Right ventricle myocardium inferior (tissue), 1 donor: ENCODE results near the gene XRCC3. TPM values are rescaled to one million over a fixed set of nuclear protein-coding genes. Genes with fewer than 3 reads are reported as not detected.
A peak's percentile ranks its signal among the peaks of the same experiment; 100 is the strongest.

Source experiments
- ATAC-seq: fragments of 200-7000 bp; cut with Tn5 transposase; one replicate; pipeline ENCODE4 v1.9.1; 2020; ENCODE audit warnings: mild to moderate bottlenecking, moderate library complexity
- DNase-seq: peaks from one replicate; pipeline ENCODE4 v3.0.0; 2021; ENCODE audit errors: missing footprints
- intact Hi-C: fragments of 100-400 bp; cut with DNase I; formaldehyde crosslinking; loops from one replicate; pipeline ENCODE4 v1.11.0; 2022
- total RNA-seq: library from RNA; stranded (reverse); fragmentation: NEBNext Ultra II Directional; extraction: Animal tissue kit (Norgen Biotek cat#: 25700); gene quantifications from one replicate; pipeline ENCODE4 v1.2.1, GENCODE V29; 2021
- donor health status: DM: no; HTN: yes; CAD: no; lungs with severe emphysema.

The XRCC3 gene
- total RNA-seq, 1 donor from 2014 or later = 2.8 TPM

DNA sequence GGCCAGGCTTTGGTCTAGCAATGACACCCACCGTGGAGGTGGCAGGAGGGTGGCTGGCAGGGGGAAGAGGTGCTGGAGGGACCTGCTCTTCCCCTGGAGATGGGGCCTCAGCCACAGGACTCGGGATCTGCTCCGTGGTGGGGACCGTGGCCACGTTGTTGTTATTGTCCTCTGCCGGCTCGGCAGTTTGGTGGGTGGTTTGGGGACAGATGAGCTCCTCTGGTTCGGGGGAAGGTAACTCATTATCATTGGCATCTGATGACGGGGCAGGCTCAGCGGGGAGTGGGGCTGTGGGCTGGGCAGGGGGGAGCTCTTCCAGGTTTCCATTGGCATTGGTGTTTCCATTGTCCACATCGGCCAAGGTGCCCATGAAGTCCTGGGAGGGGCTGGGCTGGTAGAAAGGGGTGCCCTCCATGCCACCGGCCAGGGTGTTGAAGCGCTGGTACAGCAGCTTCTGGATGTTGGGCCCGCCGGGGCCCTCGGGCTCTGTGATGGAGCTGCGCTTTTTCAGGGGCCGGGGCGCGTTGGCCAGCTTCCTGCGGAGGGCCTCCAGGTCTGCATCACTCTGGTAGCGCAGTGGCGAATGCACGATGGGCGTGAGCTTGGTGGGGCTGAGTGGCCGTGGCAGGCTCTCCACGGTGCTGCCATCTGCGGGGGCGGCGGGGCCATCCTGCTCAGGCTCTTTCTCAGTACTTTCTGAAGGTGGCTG is 24.7 kb upstream of the XRCC3 start:
- intact Hi-C loops = no loop called here
- no peak for DNase-seq
- ATAC-seq = no peak

DNA sequence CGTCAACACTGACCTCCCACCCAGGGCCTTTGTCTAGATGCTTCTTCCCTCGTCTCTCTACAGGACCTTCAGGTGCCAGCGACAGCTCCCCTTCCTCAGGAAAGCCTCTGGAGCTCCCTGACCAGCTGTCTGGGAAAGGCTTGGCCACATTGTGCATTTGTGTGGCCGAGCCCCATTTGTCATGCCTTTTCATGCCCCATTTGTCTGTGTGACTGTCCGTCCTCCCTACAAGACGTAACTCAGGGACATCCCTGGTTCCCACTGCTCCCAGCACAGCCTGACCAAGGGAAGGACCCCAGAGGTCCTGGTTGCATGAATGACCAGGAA is 24.2 kb upstream of the XRCC3 start:
- intact Hi-C loops = no loop called here
- no peak for DNase-seq
- no peak for ATAC-seq

DNA sequence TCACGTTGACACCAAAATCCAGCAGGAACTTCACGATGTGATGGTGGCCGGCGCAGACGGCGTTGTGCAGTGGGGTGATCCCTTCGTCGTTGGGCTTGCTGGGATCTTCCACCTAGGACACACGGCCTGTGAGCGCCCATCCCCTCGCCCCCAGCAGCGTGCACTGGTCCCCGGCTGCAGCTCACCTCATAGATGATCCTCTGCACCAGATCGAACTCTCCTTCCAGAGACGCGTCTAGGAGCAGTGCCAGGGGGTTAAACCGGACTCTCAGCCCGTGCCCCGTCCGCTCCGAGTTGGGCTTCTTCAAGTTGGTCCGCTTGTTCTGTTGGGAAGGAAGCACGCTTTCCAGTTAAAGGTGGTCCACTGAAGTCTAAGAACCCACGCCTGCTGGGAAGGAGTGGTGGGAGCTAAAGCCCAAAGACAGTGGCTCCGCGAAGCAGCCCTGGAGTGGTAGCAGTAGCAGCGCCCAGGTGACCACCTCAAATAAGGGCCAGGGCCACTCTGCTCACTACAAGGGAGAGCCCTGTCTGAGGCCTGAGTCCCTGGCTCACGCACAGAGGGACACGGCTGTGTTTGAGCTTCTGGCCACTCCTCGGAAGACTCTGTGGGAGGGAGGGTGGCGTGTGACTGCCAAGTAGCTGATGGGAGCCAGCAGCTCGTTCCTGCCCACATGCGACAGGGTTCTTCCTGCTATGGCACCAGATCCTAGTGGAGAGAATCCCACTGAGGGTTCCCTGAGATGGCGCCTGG is 23.6 kb upstream of the XRCC3 start:
- DNase-seq (no peak), ATAC-seq (no peak)
- intact Hi-C loops = no loop called here

GRCh38 chr14:103738166-103738565 is 22.9 kb upstream of the XRCC3 start:
- no peak for ATAC-seq
- no peak for DNase-seq
- intact Hi-C loops = no loop called here

GRCh38 chr14:103737432-103738045 is 22.3 kb upstream of the XRCC3 start:
- no peak for ATAC-seq
- intact Hi-C loops = no loop called here
- no peak for DNase-seq

- no peak for ATAC-seq
- DNase-seq = peak; percentile 43
- intact Hi-C loops = no loop called here
These were observed 21.5 kb upstream of the XRCC3 start for GRCh38 chr14:103736546-103737431.

- intact Hi-C loops = no loop called here
- no peak for ATAC-seq
- peak; percentile 55 for DNase-seq
These were observed 20.7 kb upstream of the XRCC3 start for GRCh38 chr14:103735815-103736545.

GRCh38 chr14:103735439-103735814 is 20.2 kb upstream of the XRCC3 start:
- peak; percentile 14 for ATAC-seq
- DNase-seq = peak; percentile 46
- intact Hi-C loops = no loop called here

GRCh38 chr14:103735022-103735421 is 19.8 kb upstream of the XRCC3 start:
- intact Hi-C loops = no loop called here
- DNase-seq (peak; percentile 46), ATAC-seq (no peak)

DNA sequence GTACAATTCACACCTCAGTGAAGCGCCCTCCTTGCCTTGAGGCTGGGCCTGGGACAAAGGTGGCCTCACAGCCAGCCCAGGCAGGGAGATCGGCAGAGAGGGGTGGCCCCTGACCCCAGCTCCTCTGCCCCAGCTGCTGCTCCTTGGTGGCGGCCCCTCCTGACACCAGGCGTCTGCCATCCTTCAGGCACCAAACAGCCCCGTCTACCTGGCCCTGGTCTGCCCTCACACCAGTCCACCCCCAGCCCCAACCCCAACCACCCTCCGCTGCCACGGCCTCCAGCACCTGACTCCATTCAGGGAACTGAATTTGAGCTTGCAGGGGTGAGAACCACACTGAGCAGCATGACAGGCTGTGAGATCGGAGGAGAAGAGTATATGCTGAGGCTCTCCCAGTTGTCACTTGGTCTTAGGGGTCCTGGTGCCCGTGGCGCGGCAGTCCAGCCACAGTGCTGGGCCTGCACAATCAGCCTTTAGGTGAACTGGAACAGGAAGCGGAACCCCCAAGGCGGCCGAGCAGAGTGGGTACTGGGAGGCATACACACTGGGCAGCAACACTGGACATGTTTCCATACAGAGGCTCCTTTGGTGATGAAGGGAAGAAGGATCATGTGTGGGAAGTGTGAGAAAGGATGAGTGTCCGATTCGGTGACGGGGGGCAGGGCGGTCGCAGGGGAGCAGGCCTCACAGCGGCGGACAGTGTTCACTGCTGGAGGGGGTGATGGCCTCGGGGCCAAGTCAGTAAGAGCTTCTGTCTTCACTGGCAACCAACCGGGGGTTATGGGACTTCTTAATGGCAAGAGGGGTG is 19.0 kb upstream of the XRCC3 start:
- peak; percentile 59 for DNase-seq
- ATAC-seq = no peak
- intact Hi-C loops = no loop called here

DNA sequence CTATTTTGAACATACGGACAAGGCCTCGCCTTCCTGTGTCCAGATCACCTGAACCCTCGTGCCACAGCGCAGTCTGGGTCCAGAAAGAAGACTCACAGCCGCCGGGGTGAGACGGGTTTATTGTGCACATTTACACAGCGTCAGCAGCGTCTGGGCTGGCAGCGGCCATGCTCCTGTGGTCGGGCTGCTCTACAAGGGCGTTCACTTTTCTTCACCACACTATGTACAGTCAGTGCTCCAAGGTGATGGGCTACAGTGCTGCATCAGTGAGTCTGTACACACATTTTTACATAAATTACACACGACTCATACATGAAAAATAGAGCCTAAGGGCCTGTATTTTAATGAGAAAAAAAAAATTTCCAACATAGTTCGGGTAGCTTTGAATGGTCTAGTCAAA is 18.4 kb upstream of the XRCC3 start:
- no peak for ATAC-seq
- peak; percentile 28 for DNase-seq
- intact Hi-C loops = no loop called here

DNA sequence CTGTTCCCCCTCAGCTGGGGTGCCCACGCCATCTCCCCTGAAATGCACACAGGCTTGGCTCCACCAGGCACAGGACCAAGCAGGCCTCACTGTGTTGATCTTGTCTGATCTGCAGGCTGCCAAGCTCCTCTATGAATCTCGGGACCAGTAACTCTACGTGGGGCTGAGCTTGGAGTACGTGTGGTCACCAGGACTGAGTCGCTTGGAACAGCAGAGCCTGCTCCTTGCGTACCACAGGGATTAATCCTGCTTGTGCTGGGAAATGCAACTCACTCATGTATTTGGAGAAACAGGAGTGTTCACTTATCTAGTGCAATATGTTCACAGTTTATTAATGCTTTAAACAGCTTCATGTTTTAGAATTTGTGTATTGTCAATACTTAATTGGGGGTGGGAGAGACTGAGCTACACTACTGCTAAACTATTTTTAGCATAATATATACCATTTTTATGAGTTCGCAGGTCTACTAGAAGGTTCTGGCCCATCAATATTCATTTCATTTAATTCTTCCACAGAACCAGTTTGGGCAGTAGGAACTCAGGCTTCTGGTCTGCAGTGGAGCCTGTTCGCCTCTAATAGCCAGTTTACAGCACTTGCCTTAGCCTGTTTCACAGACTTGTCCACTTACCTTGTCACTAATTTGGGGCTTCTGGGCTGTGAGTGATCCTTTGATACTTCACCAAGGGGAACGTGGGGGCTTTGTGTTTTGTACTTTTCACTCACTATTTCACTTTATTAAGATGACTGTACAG is 17.8 kb upstream of the XRCC3 start:
- intact Hi-C loops = no loop called here
- DNase-seq (peak; percentile 28), ATAC-seq (no peak)

DNA sequence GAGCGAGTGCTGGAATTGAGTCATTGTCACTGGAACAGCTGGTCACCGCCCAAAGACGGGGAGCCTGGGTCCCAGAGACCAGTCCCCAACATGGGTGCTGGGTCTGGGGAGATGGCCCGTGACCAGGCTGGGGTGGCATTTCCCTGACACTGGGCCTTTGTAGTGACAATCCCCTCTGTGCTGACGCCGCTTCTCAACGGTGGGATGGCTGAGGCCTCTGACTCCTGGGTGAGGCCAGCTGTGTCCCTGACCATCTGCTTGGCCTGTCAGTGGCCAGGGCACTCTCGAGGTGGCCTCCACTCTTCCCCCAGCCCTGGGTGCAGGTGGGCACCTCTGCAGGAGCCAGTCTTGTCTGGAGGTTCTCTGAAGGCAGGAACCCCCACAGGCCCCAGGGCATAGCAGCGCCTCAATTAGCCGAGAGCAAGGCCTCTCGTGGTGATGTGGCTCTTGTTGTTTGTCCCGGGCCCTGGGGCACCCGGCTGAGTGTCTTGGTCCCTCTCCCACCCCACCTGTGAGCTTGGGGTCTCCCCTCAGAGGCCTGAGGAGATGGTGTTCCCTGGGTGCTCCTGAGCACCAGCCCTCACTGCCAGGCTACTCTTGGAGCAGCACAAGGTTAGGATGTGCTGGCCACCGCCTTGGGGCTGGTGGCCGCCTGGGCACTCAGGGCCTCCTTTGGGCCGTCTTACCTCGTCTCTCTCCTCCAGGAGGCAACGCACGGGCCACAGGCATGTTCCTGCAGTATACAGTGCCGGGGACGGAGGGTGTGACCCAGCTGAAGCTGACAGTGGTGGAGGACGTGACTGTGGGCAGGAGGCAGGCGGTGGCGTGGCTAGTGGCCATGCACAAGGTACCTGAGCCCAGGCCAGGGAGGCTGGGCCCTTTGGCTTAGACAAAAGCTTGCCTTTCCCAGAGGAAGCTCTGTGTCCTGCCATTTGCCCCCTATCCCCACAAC is 16.9 kb upstream of the XRCC3 start:
- DNase-seq = peak; percentile 66

DNA sequence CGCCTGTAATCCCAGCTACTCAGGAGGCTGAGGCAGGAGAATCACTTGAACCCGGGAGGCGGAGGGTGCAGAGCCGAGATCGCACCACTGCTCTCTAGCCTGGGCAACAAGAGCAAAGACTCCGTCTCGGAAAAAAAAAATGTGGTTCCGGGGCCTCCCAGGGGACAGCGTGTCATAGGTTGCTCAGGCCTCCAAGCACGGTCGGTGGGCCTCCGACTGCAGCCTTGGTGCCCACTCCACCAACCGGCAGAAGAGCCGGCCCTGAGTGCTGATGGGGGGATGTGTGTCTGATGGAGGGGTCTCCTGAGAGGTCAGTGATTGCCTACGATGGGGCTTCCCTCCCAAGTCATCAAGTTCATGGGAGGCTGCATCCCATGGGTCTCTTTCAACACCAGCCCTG is 16.2 kb upstream of the XRCC3 start:
- DNase-seq (peak; percentile 22), ATAC-seq (no peak)
- intact Hi-C loops = no loop called here

More for the DNA sequence above, 16.9 kb upstream of the XRCC3 start:
- no peak for ATAC-seq
- intact Hi-C loops = no loop called here

DNA sequence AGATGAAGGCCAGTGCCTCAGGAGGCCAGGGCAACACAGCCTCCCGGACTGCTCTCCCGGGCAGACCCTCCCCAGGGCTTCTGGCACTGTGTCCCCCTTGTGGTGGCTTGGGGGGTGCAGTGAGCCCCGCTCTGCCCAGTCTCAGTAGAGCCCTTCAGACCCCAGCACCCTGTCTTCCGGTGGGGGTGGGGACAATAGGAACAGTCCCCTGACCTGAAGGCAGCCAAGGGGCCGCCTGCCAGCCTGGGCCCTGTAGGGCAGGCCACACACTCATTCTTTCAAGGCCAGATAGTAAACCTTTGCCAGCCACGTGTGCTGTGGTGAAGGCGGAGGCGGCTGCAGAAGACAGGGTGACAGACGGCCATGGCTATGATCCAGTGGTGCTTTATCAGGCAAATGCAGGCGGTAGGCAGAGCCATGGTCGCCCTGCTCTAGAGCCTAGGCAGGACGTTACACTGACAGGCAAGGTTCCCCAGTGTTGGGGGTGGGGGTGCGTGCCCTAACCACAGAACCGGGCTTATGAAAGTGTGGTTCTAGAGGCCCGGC is 15.3 kb upstream of the XRCC3 start:
- ATAC-seq (peak; percentile 85), DNase-seq (peak; percentile 78)
- intact Hi-C loops = no loop called here
